GM23248 (cell line): ENCODE data around the gene ZYX. TPM values are rescaled to one million over a fixed set of nuclear protein-coding genes. Genes with fewer than 3 reads are reported as not detected.
A peak's percentile ranks its signal among the peaks of the same experiment; 100 is the strongest.
"Not testable (repeated sequence)": the region's sequence is repeated elsewhere in the genome, so short reads cannot be mapped to it uniquely, and the experiment has no call there.

Experiments used
- DNase-seq: peaks from one replicate; pipeline ENCODE4 v3.0.0-alpha.2; 2015
- H2AFZ ChIP-seq: fragments of 200-600 bp; sonication (generic); 2 replicates; pipeline ENCODE4 v1.6.1; 2016; ENCODE audit warnings: antibody characterized with exemption
- H3F3A ChIP-seq: fragments of 200-600 bp; sonication (generic); 2 replicates; pipeline ENCODE4 v1.6.1; 2016; ENCODE audit warnings: mild to moderate bottlenecking, antibody characterized with exemption, mixed run types; ENCODE audit not compliant: insufficient read depth
- H3K27ac ChIP-seq: fragments of 200-600 bp; sonication (generic); 2 replicates; pipeline ENCODE4 v1.5.1; 2016; ENCODE audit warnings: mild to moderate bottlenecking
- H3K27me3 ChIP-seq: fragments of 200-600 bp; sonication (generic); replicated peaks from 2 replicates; pipeline ENCODE4 v1.6.1; 2016; ENCODE audit warnings: mild to moderate bottlenecking; ENCODE audit not compliant: insufficient read depth
- H3K36me3 ChIP-seq: fragments of 200-600 bp; sonication (generic); 2 replicates; pipeline ENCODE4 v1.6.1; 2016; ENCODE audit warnings: low read depth, mild to moderate bottlenecking
- H3K4me1 ChIP-seq: fragments of 200-600 bp; sonication (generic); 2 replicates; pipeline ENCODE4 v1.6.1; 2016; ENCODE audit warnings: mild to moderate bottlenecking; ENCODE audit not compliant: insufficient read depth
- H3K4me2 ChIP-seq: fragments of 200-600 bp; sonication (generic); one replicate; pipeline ENCODE4 v1.6.1; 2016; ENCODE audit warnings: mild to moderate bottlenecking; ENCODE audit not compliant: unreplicated experiment
- H3K4me3 ChIP-seq: fragments of 200-600 bp; sonication (generic); 2 replicates; pipeline ENCODE4 v1.5.1; 2016; ENCODE audit warnings: mild to moderate bottlenecking
- H3K79me2 ChIP-seq: fragments of 200-600 bp; sonication (generic); 2 replicates; pipeline ENCODE4 v1.6.1; 2016; ENCODE audit warnings: mild to moderate bottlenecking; ENCODE audit not compliant: insufficient read depth
- H3K9ac ChIP-seq: fragments of 200-600 bp; sonication (generic); 2 replicates; pipeline ENCODE4 v1.6.1; 2016; ENCODE audit warnings: mild to moderate bottlenecking
- H3K9me2 ChIP-seq: fragments of 200-600 bp; sonication (generic); 2 replicates; pipeline ENCODE4 v1.6.1; 2016; ENCODE audit warnings: mixed run types, mild to moderate bottlenecking, moderate library complexity; ENCODE audit not compliant: insufficient read depth
- H3K9me3 ChIP-seq: fragments of 200-600 bp; sonication (generic); one replicate; pipeline ENCODE4 v1.6.1; 2017; ENCODE audit warnings: low read depth
- H4K20me1 ChIP-seq: fragments of 200-600 bp; sonication (generic); 2 replicates; pipeline ENCODE4 v1.6.0; 2016; ENCODE audit not compliant: insufficient read depth
- EZH2 ChIP-seq: fragments of 200-600 bp; sonication (generic); IDR thresholded peaks from 2 replicates; pipeline ENCODE4 v1.6.1; 2018; ENCODE audit warnings: antibody characterized with exemption, mild to moderate bottlenecking; ENCODE audit not compliant: insufficient read depth, poor library complexity, severe bottlenecking
- EZH2phosphoT487 ChIP-seq: fragments of 200-600 bp; sonication (generic); IDR thresholded peaks from 2 replicates; pipeline ENCODE4 v1.6.1; 2018; ENCODE audit warnings: antibody characterized with exemption, moderate library complexity, mild to moderate bottlenecking, low read depth; ENCODE audit not compliant: insufficient read depth
- WGBS, 2 experiments: methylation state at CpG; one replicate each; pipeline ENCODE4 v1.1.6; 2015 to 2017; ENCODE audit warnings: low lambda C conversion rate in 2 of 2, low coverage in 1 of 2; ENCODE audit errors: missing lambda C conversion rate in 2 of 2; 5-methylcytosine and 5-hydroxymethylcytosine counted together
- in situ Hi-C: fragments of 300-500 bp; cut with MboI; formaldehyde crosslinking; loops from 2 replicates; pipeline ENCODE4 v1.15.0; 2020
- polyA plus RNA-seq: library from polyadenylated mRNA; unstranded; fragments of >200 nt; fragmentation: Nextera tagmentation; extraction: Ambion mirVana; gene quantifications from 2 replicates; pipeline ENCODE4 v1.2.1, GENCODE V29; 2016
- total RNA-seq: library from RNA; depleted of rRNA; stranded (reverse); fragments of >200 nt; shearing (Covaris generic); gene quantifications from 2 replicates; pipeline ENCODE4 v1.2.3, GENCODE V29; 2014

ZYX gene
- total and polyA plus RNA-seq, 2 experiments from 2014 or later = 148 to 380 TPM

DNA sequence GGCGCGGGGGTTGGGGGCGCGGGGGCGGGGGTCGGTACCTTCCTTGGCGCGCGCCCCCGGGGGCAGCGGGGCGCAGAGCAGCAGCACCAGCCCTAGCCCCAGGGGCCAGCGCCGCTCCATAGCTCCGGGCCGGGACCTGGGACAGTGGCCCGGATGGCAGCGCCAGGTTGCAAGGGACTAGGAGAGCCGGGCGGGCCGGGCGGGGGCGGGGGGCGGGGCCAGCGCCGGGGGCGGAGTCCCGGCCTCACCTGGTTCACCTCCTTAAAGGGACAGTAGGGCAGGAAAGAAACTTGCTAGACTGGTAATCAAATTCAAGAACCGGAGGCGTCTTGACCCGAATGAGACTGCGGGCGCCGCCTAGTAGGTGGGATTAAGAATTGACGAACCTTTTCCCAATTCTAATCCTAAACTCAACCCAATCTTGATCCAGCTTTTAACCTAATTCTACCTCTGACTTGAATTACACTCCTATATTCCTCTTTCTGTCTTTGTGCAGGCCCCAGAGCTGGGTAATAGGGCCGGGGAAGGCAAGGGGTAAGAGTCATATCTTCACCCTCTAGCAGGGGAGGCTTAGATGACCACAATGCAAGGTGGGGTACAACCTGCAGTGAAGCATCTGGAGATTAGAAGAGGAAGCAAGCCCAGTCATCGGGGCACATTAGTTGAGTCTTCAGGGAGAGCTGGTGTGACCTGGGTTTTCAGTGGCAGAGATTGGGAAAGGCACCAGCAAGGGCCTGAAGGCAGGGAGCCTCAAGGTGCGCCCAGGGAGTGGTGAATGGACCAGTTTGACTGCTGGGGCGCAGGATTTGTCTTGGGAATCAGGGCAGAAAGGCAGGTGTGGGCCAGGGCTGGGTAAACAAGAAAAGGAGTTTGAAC lies 27.8 kb downstream of the ZYX start, which contains the start of gene EPHA1:
EPHA1 (minus strand) TSS at position 171 of the 876 bp plus-strand sequence; CDS start at position 120, 51 bp downstream.
- Histone ChIP-seq H4K20me1 (no peaks in the 10 kb centered on the region), H3K9me3 (no peaks in the 10 kb centered on the region), H3K4me3 (no peak within 1 kb of the TSS), H2AFZ (peak within 1 kb of the TSS; percentile 57), H3K36me3 (no peaks in the 10 kb centered on the region), H3K27ac (no peak within 1 kb of the TSS), H3K9me2 (no peaks in the 10 kb centered on the region), H3K27me3 (no peaks in the 10 kb centered on the region), H3F3A (0 out of 2 replicates have a peak, but pooled peaks cover 3% of the 10 kb centered on the region), H3K4me1 (peaks cover 21% of the 10 kb centered on the region), H3K79me2 (no peaks in the 10 kb centered on the region), H3K9ac (no peak within 1 kb of the TSS), H3K4me2 (no peak within 1 kb of the TSS)
- WGBS, 2 experiments = 20 to 28% methylated on average over 16 to 36 of the region's 39 CpGs
- in situ Hi-C loops = no loop called here
- TF ChIP-seq EZH2 (no peak), EZH2phosphoT487 (no peak)
- peak; percentile 42 for DNase-seq

- WGBS, 2 experiments = 9 to 11% methylated on average over 6 of the region's 6 CpGs
- TF ChIP-seq EZH2 (no peak), EZH2phosphoT487 (no peak)
- Histone ChIP-seq H3K79me2 (no peaks in the 10 kb centered on the region), H3K27ac (no peak overlapping the region), H3K4me3 (no peak overlapping the region), H4K20me1 (no peaks in the 10 kb centered on the region), H3K9ac (no peak overlapping the region), H3K4me1 (peaks cover 21% of the 10 kb centered on the region), H3K36me3 (no peaks in the 10 kb centered on the region), H3K9me3 (no peaks in the 10 kb centered on the region), H3K4me2 (peak overlapping the region; percentile 67), H2AFZ (peak overlapping the region; percentile 59; the same call in 1 of the 2 replicates), H3K9me2 (no peaks in the 10 kb centered on the region), H3K27me3 (no peaks in the 10 kb centered on the region), H3F3A (peaks cover 3% of the 10 kb centered on the region; the same call in 1 of the 2 replicates)
- peak; percentile 67 for DNase-seq
- in situ Hi-C loops = no loop called here
Observed at GRCh38 chr7:143410521-143411004, 29.4 kb downstream of the ZYX start.

GRCh38 chr7:143411976-143412708 lies 31.0 kb downstream of the ZYX start:
- Histone ChIP-seq H4K20me1 (no peaks in the 10 kb centered on the region), H3F3A (peaks cover 3% of the 10 kb centered on the region; the same call in 1 of the 2 replicates), H3K36me3 (no peaks in the 10 kb centered on the region), H3K9me2 (no peaks in the 10 kb centered on the region), H3K4me3 (no peak overlapping the region), H3K4me2 (no peak overlapping the region), H3K27me3 (no peaks in the 10 kb centered on the region), H3K79me2 (no peaks in the 10 kb centered on the region), H3K9ac (no peak overlapping the region), H3K9me3 (no peaks in the 10 kb centered on the region), H3K4me1 (peaks cover 21% of the 10 kb centered on the region), H2AFZ (no peak overlapping the region), H3K27ac (no peak overlapping the region)
- WGBS, 2 experiments = 90 to 94% methylated on average over 5 of the region's 5 CpGs
- TF ChIP-seq EZH2 (no peak), EZH2phosphoT487 (no peak)
- DNase-seq = no peak
- in situ Hi-C loops = no loop called here

DNA sequence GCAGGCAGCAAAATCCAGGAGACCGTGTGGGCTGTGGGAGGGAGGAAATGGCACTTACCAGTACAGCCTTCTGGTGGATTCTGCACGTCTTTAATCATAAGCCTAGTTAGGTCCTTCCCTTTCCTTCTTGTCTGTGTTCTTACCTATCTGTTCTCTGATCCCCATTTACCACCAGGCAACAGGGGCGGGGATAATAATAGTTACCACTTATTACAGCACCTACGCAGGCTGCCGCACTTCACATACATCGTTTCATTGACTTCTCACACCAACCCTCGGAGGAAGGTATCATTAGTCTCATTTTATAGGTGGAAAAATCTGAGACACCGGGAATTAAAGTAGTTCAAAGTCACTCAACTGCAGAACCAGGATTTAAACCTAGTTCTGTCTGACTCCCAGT lies 32.0 kb downstream of the ZYX start:
- Histone ChIP-seq H3K36me3 (no peaks in the 10 kb centered on the region), H2AFZ (no peak overlapping the region), H3K9ac (no peak overlapping the region), H3F3A (peaks cover 7% of the 10 kb centered on the region; the same call in 1 of the 2 replicates), H3K4me1 (peaks cover 15% of the 10 kb centered on the region), H3K27ac (no peak overlapping the region), H4K20me1 (no peaks in the 10 kb centered on the region), H3K4me2 (no peak overlapping the region), H3K9me2 (no peaks in the 10 kb centered on the region), H3K79me2 (no peaks in the 10 kb centered on the region), H3K27me3 (no peaks in the 10 kb centered on the region), H3K4me3 (no peak overlapping the region), H3K9me3 (no peaks in the 10 kb centered on the region)
- no peak for TF ChIP-seq EZH2phosphoT487
- TF ChIP-seq EZH2 = no peak
- in situ Hi-C loops = no loop called here
- DNase-seq = no peak
- 93 to 96% methylated on average over 8 of the region's 8 CpGs for WGBS, 2 experiments

GRCh38 chr7:143415209-143415608 lies 34.1 kb downstream of the ZYX start:
- in situ Hi-C loops, H3F3A ChIP-seq: not testable (repeated sequence)
- WGBS, 2 experiments = 90 to 92% methylated on average over 7 of the region's 7 CpGs

More at GRCh38 chr7:143415209-143415608, 34.1 kb downstream of the ZYX start:
- H3K9ac ChIP-seq, H3K36me3 ChIP-seq, H3K9me2 ChIP-seq, H3K27me3 ChIP-seq, H3K27ac ChIP-seq, DNase-seq, H3K4me3 ChIP-seq, H4K20me1 ChIP-seq, H2AFZ ChIP-seq, H3K4me2 ChIP-seq, H3K79me2 ChIP-seq, H3K9me3 ChIP-seq: not testable (repeated sequence)
- peaks cover 14% of the 10 kb centered on the region for H3K4me1 ChIP-seq
